Breast epithelium (tissue), 4 donors: Measurements from ENCODE around the gene NPRL2. TPM values are rescaled to one million over a fixed set of nuclear protein-coding genes. Genes with fewer than 3 reads are reported as not detected.

Experiments
- DNase-seq, 2 donors: peaks; one replicate each; pipeline ENCODE4 v3.0.0-alpha.2; 2019; ENCODE audit warnings: low spot score in 2 of 2
- H3K27ac ChIP-seq, 2 donors: fragments of 200-600 bp; sonication (generic) in 1 of 2; one replicate each; pipeline ENCODE4 v1.5.1; 2016 to 2019; ENCODE audit warnings: mild to moderate bottlenecking in 1 of 2
- H3K27me3 ChIP-seq, 2 donors: fragments of 200-600 bp; sonication (generic) in 1 of 2; one replicate each; pipeline versions ENCODE4 v1.5.1 to v1.6.0; 2017 to 2019; ENCODE audit warnings: control low read depth in 1 of 2, mild to moderate bottlenecking in 1 of 2
- H3K36me3 ChIP-seq: fragments of 200-600 bp; one replicate; pipeline ENCODE4 v1.5.1; 2019
- H3K4me1 ChIP-seq, 2 donors: fragments of 200-600 bp; sonication (generic); one replicate each; pipeline ENCODE4 v1.5.1; 2016 to 2019; ENCODE audit warnings: control low read depth in 1 of 2
- H3K4me3 ChIP-seq, 3 donors: fragments of 200-600 bp; sonication (generic); 1 replicate in 2 of 3; 2 replicates in 1 of 3; pipeline ENCODE4 v1.5.1; 2016 to 2019; ENCODE audit warnings: mild to moderate bottlenecking in 3 of 3, moderate library complexity in 2 of 3
- H3K9me3 ChIP-seq, 2 donors: fragments of 200-600 bp; sonication (generic) in 1 of 2; one replicate each; pipeline ENCODE4 v1.5.1; 2016 to 2019; ENCODE audit warnings: control low read depth in 1 of 2
- POLR2A ChIP-seq: fragments of 450-650 bp; IDR thresholded peaks from one replicate; pipeline ENCODE4 v1.6.1; 2016; ENCODE audit warnings: antibody characterized with exemption, mild to moderate bottlenecking, moderate library complexity
- POLR2AphosphoS5 ChIP-seq, 3 donors: sonication (generic); formaldehyde crosslinking; IDR thresholded peaks; one replicate each; pipeline ENCODE4 v1.6.1; 2017; ENCODE audit warnings: antibody characterized with exemption in 3 of 3
- intact Hi-C: fragments of 100-400 bp; cut with DNase I; formaldehyde crosslinking; loops from one replicate; pipeline ENCODE4 v1.15.1; 2023; ENCODE audit warnings: low total_unique reads
- total RNA-seq, 3 donors: library from RNA; depleted of rRNA; stranded (reverse); fragments of >200 nt; gene quantifications; one replicate each; pipeline ENCODE4 v1.1.0, GENCODE V29; 2016
- TF ChIP-seq, protein P1 (sequence below), 3 donors: fragments of 450-650 bp; IDR thresholded peaks; one replicate each; pipeline ENCODE4 v1.5.1; 2016 to 2017; ENCODE audit warnings: antibody characterized with exemption in 3 of 3, mild to moderate bottlenecking in 3 of 3, moderate library complexity in 3 of 3

NPRL2 gene
- total RNA-seq, 3 donors from 2014 or later: 17.4 to 31.5 (median 29.5) TPM

DNA sequence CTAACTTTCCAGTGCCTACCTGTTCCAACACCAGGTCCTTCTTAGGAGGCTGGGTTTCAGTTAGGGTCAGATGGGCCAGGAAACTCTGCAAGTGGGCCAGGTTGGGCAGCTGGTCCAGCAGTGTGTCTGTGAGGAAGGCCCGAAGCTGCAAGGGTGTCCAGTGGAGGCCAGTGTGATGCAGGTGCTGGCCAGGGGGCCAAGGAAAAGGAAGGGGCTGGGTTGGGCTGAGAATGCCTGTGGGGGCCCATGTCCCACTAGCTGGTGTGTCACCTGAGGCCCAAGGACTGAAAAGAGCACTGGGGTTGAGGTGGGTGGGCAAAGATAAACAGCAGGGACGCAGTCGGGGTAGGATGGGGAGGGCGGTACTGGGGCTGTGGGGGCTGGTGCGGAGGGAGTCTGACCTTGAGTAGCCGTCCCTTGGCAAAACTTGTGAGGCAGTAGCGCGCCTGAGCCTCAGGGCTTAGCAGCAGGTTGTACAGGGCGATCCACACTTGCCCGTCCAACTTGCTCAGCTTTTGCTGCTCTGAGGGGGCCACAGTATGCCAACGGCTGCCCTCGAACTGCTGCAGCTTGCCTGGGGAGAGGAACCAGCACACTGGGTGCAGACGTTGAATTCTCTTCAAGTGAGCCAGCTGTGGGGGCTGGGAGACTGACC, 8.5 kb downstream of the NPRL2 start:
- Histone ChIP-seq H3K4me3 (no peak overlapping the region), H3K36me3 (no peaks in the 10 kb centered on the region), H3K27me3 (no peaks in the 10 kb centered on the region), H3K9me3 (no peaks in the 10 kb centered on the region), H3K27ac (no peak overlapping the region), H3K4me1 (peaks cover 0 to 17% of the 10 kb centered on the region in 2 donors)
- intact Hi-C loops: no loop called here
- TF ChIP-seq, protein P1, sequence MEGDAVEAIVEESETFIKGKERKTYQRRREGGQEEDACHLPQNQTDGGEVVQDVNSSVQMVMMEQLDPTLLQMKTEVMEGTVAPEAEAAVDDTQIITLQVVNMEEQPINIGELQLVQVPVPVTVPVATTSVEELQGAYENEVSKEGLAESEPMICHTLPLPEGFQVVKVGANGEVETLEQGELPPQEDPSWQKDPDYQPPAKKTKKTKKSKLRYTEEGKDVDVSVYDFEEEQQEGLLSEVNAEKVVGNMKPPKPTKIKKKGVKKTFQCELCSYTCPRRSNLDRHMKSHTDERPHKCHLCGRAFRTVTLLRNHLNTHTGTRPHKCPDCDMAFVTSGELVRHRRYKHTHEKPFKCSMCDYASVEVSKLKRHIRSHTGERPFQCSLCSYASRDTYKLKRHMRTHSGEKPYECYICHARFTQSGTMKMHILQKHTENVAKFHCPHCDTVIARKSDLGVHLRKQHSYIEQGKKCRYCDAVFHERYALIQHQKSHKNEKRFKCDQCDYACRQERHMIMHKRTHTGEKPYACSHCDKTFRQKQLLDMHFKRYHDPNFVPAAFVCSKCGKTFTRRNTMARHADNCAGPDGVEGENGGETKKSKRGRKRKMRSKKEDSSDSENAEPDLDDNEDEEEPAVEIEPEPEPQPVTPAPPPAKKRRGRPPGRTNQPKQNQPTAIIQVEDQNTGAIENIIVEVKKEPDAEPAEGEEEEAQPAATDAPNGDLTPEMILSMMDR (IDR thresholded peaks at IDR 0.05): no peak
- TF ChIP-seq POLR2A: no peak
- TF ChIP-seq POLR2AphosphoS5 (IDR thresholded peaks at IDR 0.05): no peak
- no peak for DNase-seq

DNA sequence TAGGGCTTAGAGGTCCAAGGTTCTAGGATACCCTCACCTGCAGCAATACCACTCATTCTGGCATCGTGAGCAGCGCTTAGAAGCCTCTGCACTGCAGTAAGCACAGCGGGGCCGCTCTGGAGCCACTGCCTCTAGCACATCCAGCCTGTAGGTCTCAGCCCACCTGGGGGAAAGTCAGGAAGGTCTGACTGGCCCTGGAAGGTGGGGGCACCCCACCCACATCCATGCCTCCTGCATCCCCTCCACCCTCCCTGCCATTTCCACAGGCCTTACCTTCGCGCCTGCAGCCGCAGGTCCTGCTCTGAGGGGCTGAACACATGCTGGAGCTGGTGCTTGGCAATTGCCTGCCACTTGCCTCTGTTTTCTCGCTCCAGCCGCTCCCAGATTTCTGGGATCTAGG, 9.0 kb downstream of the NPRL2 start:
- Histone ChIP-seq H3K27me3 (no peaks in the 10 kb centered on the region), H3K4me3 (peak overlapping the region; percentile 62 to 90 (median 65)), H3K27ac (peak overlapping the region in 1 of 2 donors; percentile 90), H3K36me3 (no peaks in the 10 kb centered on the region), H3K9me3 (no peaks in the 10 kb centered on the region), H3K4me1 (peaks cover 0 to 17% of the 10 kb centered on the region in 2 donors)
- no peak for DNase-seq
- intact Hi-C loops: no loop called here
- TF ChIP-seq POLR2AphosphoS5 (IDR thresholded peaks at IDR 0.05): no peak
- TF ChIP-seq, protein P1 (IDR thresholded peaks at IDR 0.05): no peak
- TF ChIP-seq POLR2A: no peak

DNA sequence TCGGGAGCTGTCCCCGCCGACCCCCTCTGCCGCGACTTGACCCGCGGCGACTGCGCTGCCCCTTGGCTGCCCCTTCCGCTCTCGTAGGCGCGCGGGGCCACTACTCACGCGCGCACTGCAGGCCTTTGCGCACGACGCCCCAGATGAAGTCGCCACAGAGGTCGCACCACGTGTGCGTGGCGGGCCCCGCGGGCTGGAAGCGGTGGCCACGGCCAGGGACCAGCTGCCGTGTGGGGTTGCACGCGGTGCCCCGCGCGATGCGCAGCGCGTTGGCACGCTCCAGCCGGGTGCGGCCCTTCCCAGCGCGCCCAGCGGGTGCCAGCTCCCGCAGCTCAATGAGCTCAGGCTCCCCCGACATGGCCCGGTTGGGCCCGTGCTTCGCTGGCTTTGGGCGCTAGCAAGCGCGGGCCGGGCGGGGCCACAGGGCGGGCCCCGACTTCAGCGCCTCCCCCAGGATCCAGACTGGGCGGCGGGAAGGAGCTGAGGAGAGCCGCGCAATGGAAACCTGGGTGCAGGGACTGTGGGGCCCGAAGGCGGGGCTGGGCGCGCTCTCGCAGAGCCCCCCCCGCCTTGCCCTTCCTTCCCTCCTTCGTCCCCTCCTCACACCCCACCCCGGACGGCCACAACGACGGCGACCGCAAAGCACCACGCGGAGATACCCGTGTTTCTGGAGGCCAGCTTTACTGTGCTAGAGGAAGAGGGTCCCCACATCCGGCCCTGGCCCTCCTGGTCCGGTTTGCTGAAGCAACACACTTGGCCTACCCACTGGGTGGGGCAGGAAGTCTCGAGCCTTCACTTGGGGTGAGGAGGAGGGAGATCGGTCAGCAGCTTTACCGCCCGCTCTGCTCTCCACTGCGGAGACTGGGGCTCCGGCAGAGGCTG, 9.9 kb downstream of the NPRL2 start, which contains the start of gene RASSF1:
Gene RASSF1 (minus strand): TSS at position 389 of the 882 bp plus-strand sequence. CDS start 31 bp downstream, at position 358.
- no peaks in the 10 kb centered on the region for H3K27me3 ChIP-seq
- no peak for DNase-seq
- TF ChIP-seq POLR2A: no peak
- TF ChIP-seq, protein P1 (IDR thresholded peaks at IDR 0.05): no peak
- TF ChIP-seq POLR2AphosphoS5 (IDR thresholded peaks at IDR 0.05): peak; percentile 18 to 70 (median 48)
- intact Hi-C loops: no loop called here
- peak within 1 kb of the TSS; percentile 62 to 90 (median 65) for H3K4me3 ChIP-seq
- peaks cover 8 to 23% of the 10 kb centered on the region in 2 donors for H3K4me1 ChIP-seq
- H3K9me3 ChIP-seq: no peaks in the 10 kb centered on the region
- H3K27ac ChIP-seq: peak within 1 kb of the TSS; percentile 66 to 90
- no peaks in the 10 kb centered on the region for H3K36me3 ChIP-seq

DNA sequence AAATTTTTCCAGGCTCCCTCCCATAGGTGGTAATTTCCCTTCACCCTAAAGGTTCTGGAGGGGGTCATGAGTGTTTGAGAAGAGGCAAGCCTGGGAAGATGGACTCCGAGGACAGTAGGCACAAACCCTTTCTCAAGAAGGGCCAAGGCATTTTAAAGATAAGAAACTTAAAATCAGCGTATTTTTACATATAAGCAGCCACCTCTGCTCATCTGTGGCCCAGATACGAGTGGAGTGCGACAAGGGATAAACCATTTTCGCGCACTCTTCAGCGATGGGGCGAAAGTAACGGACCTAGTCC, 10.5 kb downstream of the NPRL2 start:
- H3K27ac ChIP-seq: peak overlapping the region; percentile 66 to 90
- no peaks in the 10 kb centered on the region for H3K9me3 ChIP-seq
- DNase-seq: no peak
- no peaks in the 10 kb centered on the region for H3K36me3 ChIP-seq
- intact Hi-C loops: no loop called here
- H3K4me3 ChIP-seq: peak overlapping the region; percentile 62 to 90 (median 65)
- TF ChIP-seq POLR2A: no peak
- TF ChIP-seq, protein P1 (IDR thresholded peaks at IDR 0.05): no peak
- H3K27me3 ChIP-seq: no peaks in the 10 kb centered on the region
- peaks cover 8 to 23% of the 10 kb centered on the region in 2 donors for H3K4me1 ChIP-seq
